Adipocyte (in vitro differentiated cells): ENCODE results near the gene GTF2B.
"Not testable (repeated sequence)": the region's sequence is repeated elsewhere in the genome, so short reads cannot be mapped to it uniquely, and the experiment has no call there.

Source experiments
- DNase-seq: peaks from one replicate; pipeline ENCODE4 v3.0.0-alpha.2; 2015; ENCODE audit warnings: low read depth
- H3K27me3 ChIP-seq: replicated peaks from 2 replicates; pipeline ENCODE4 v1.7.0; 2013; ENCODE audit warnings: mild to moderate bottlenecking, low read length, moderate library complexity; ENCODE audit not compliant: control insufficient read depth, insufficient read depth
- H3K36me3 ChIP-seq: 2 replicates; pipeline ENCODE4 v1.7.0; 2013; ENCODE audit warnings: low read length, mild to moderate bottlenecking, moderate library complexity; ENCODE audit not compliant: control insufficient read depth, insufficient read depth, severe bottlenecking
- H3K4me1 ChIP-seq: 2 replicates; pipeline ENCODE4 v1.7.0; 2013; ENCODE audit warnings: mild to moderate bottlenecking, low read length, moderate library complexity; ENCODE audit not compliant: control insufficient read depth, insufficient read depth
- H3K4me3 ChIP-seq: 2 replicates; pipeline ENCODE4 v1.7.0; 2013; ENCODE audit warnings: mild to moderate bottlenecking, low read length, moderate library complexity
- H3K9ac ChIP-seq: 2 replicates; pipeline ENCODE4 v1.7.0; 2013; ENCODE audit warnings: mild to moderate bottlenecking, low read length, moderate library complexity
- H3K9me3 ChIP-seq: 2 replicates; pipeline ENCODE4 v1.7.0; 2013; ENCODE audit warnings: mild to moderate bottlenecking, low read length, moderate library complexity; ENCODE audit not compliant: control insufficient read depth

Gene GTF2B

GRCh38 chr1:88891318-88891950 lies at the start of gene GTF2B:
Gene GTF2B (minus strand): TSS chr1:88891567. CDS start chr1:88891499, 68 bp downstream.
- H3K4me1 ChIP-seq, result peaks cover 17% of the 10 kb centered on the region
- peaks cover 8% of the 10 kb centered on the region for H3K36me3 ChIP-seq
- no peaks in the 10 kb centered on the region for H3K9me3 ChIP-seq
- peak; percentile 95 for DNase-seq
- peak within 1 kb of the TSS; percentile 95 for H3K4me3 ChIP-seq
- H3K27me3 ChIP-seq, result no peaks in the 10 kb centered on the region
- H3K9ac ChIP-seq, result peak within 1 kb of the TSS; percentile 95

GRCh38 chr1:88938528-88938927 lies 47.2 kb upstream of the GTF2B start:
- not testable (repeated sequence) for H3K27me3 ChIP-seq, DNase-seq, H3K4me1 ChIP-seq, H3K4me3 ChIP-seq, H3K9me3 ChIP-seq, H3K9ac ChIP-seq
- H3K36me3 ChIP-seq, result peaks cover 94% of the 10 kb centered on the region

GRCh38 chr1:88936760-88937342 lies 45.5 kb upstream of the GTF2B start:
- Histone ChIP-seq H3K4me3 (no peak overlapping the region), H3K4me1 (no peaks in the 10 kb centered on the region), H3K27me3 (no peaks in the 10 kb centered on the region), H3K9me3 (no peaks in the 10 kb centered on the region), H3K36me3 (peaks cover 91% of the 10 kb centered on the region), H3K9ac (no peak overlapping the region)
- DNase-seq, result no peak

- peaks cover 85% of the 10 kb centered on the region for H3K36me3 ChIP-seq
- H3K4me3 ChIP-seq, result no peak overlapping the region
- no peaks in the 10 kb centered on the region for H3K9me3 ChIP-seq
- no peaks in the 10 kb centered on the region for H3K4me1 ChIP-seq
- H3K9ac ChIP-seq, result no peak overlapping the region
- DNase-seq, result no peak
- no peaks in the 10 kb centered on the region for H3K27me3 ChIP-seq
These were observed 44.8 kb upstream of the GTF2B start for GRCh38 chr1:88936223-88936523.

GRCh38 chr1:88935522-88936222 lies 44.3 kb upstream of the GTF2B start:
- Histone ChIP-seq H3K27me3 (no peaks in the 10 kb centered on the region), H3K4me3 (no peak overlapping the region), H3K9me3 (no peaks in the 10 kb centered on the region), H3K9ac (no peak overlapping the region), H3K4me1 (no peaks in the 10 kb centered on the region), H3K36me3 (peaks cover 80% of the 10 kb centered on the region)
- DNase-seq, result peak; percentile 71

- H3K9ac ChIP-seq, H3K27me3 ChIP-seq, H3K4me1 ChIP-seq, H3K9me3 ChIP-seq, H3K4me3 ChIP-seq, DNase-seq: not testable (repeated sequence)
- peaks cover 63% of the 10 kb centered on the region for H3K36me3 ChIP-seq
These were observed 38.8 kb upstream of the GTF2B start for GRCh38 chr1:88930176-88930575.

- no peak for DNase-seq
- H3K9me3 ChIP-seq, result peaks cover 4% of the 10 kb centered on the region
These were observed 31.9 kb upstream of the GTF2B start for GRCh38 chr1:88923224-88923623.

GRCh38 chr1:88922214-88922613 lies 30.8 kb upstream of the GTF2B start:
- no peak overlapping the region for H3K9ac ChIP-seq
- DNase-seq, result no peak
- peaks cover 14% of the 10 kb centered on the region for H3K9me3 ChIP-seq
- peaks cover 79% of the 10 kb centered on the region for H3K36me3 ChIP-seq
- no peak overlapping the region for H3K4me3 ChIP-seq
- no peaks in the 10 kb centered on the region for H3K4me1 ChIP-seq
- H3K27me3 ChIP-seq, result no peaks in the 10 kb centered on the region

More at GRCh38 chr1:88923224-88923623, 31.9 kb upstream of the GTF2B start:
- Histone ChIP-seq H3K9ac (no peak overlapping the region), H3K4me3 (no peak overlapping the region), H3K4me1 (no peaks in the 10 kb centered on the region), H3K36me3 (peaks cover 86% of the 10 kb centered on the region), H3K27me3 (no peaks in the 10 kb centered on the region)

- Histone ChIP-seq H3K9ac (no peak overlapping the region), H3K9me3 (peaks cover 25% of the 10 kb centered on the region), H3K27me3 (no peaks in the 10 kb centered on the region), H3K4me1 (no peaks in the 10 kb centered on the region), H3K36me3 (peaks cover 69% of the 10 kb centered on the region), H3K4me3 (no peak overlapping the region)
- DNase-seq, result no peak
These were observed 29.5 kb upstream of the GTF2B start for GRCh38 chr1:88920845-88921244.

- Histone ChIP-seq H3K27me3 (no peaks in the 10 kb centered on the region), H3K4me3 (no peak overlapping the region), H3K9ac (no peak overlapping the region), H3K4me1 (no peaks in the 10 kb centered on the region), H3K9me3 (peaks cover 25% of the 10 kb centered on the region), H3K36me3 (peaks cover 35% of the 10 kb centered on the region)
- no peak for DNase-seq
These were observed 26.1 kb upstream of the GTF2B start for GRCh38 chr1:88917321-88918025.

- no peak overlapping the region for H3K9ac ChIP-seq
- no peaks in the 10 kb centered on the region for H3K27me3 ChIP-seq
- no peaks in the 10 kb centered on the region for H3K4me1 ChIP-seq
- no peak overlapping the region for H3K4me3 ChIP-seq
- no peak for DNase-seq
- peaks cover 25% of the 10 kb centered on the region for H3K9me3 ChIP-seq
- H3K36me3 ChIP-seq, result peaks cover 32% of the 10 kb centered on the region
These were observed 25.5 kb upstream of the GTF2B start for GRCh38 chr1:88916883-88917282.
